ENCODE data around the gene VAPB.

- TF ChIP-seq CTCF (IDR thresholded peaks at IDR 0.05; ENCODE audit: insufficient read depth, low read depth, low read length), result no peak
- no peak for TF ChIP-seq EZH2 (IDR thresholded peaks at IDR 0.05; ENCODE audit: insufficient read depth, low read length)
These were observed 55.8 kb downstream of the VAPB start for GRCh38 chr20:58444746-58445255.
